Transverse colon (tissue), 4 donors: Measurements from ENCODE around the gene PTBP3. TPM values are rescaled to one million over a fixed set of nuclear protein-coding genes. Genes with fewer than 3 reads are reported as not detected.

Experiments used
- DNase-seq: peaks from one replicate; pipeline ENCODE4 v3.0.0-alpha.2; 2019
- H3K27ac ChIP-seq, 4 donors: fragments of 200-600 bp; sonication (generic); 2 replicates each; pipeline ENCODE4 v1.5.1; 2016 to 2018; ENCODE audit warnings: inconsistent platforms in 4 of 4
- H3K27me3 ChIP-seq: fragments of 200-600 bp; sonication (generic); 2 replicates; pipeline ENCODE4 v1.5.1; 2017; ENCODE audit warnings: inconsistent platforms
- H3K36me3 ChIP-seq, 4 donors: fragments of 200-600 bp; sonication (generic); 2 replicates each; pipeline ENCODE4 v1.5.1; 2017 to 2019; ENCODE audit warnings: inconsistent platforms in 4 of 4
- H3K4me1 ChIP-seq, 4 donors: fragments of 200-600 bp; sonication (generic); 2 replicates each; pipeline ENCODE4 v1.5.1; 2017 to 2020; ENCODE audit warnings: inconsistent platforms in 4 of 4
- H3K4me3 ChIP-seq, 4 donors: fragments of 200-600 bp; sonication (generic); 1 replicate in 1 of 4; 2 replicates in 3 of 4; pipeline versions ENCODE4 v1.5.1 to v1.6.1; 2017 to 2019; ENCODE audit warnings: inconsistent platforms in 4 of 4
- H3K9me3 ChIP-seq, 2 donors: fragments of 200-600 bp; sonication (generic); 2 replicates each; pipeline ENCODE4 v1.5.1; 2017 to 2019; ENCODE audit warnings: inconsistent platforms in 2 of 2
- EP300 ChIP-seq: sonication (generic); formaldehyde crosslinking; IDR thresholded peaks from one replicate; pipeline ENCODE4 v1.6.1; 2017; ENCODE audit warnings: antibody characterized with exemption, low read depth
- POLR2A ChIP-seq: fragments of 450-650 bp; IDR thresholded peaks from one replicate; pipeline ENCODE4 v1.6.1; 2016; ENCODE audit warnings: antibody characterized with exemption, mild to moderate bottlenecking, moderate library complexity
- POLR2AphosphoS5 ChIP-seq, 3 donors: sonication (generic); formaldehyde crosslinking; IDR thresholded peaks; one replicate each; pipeline ENCODE4 v1.6.1; 2016; ENCODE audit warnings: antibody characterized with exemption in 3 of 3
- WGBS, 2 donors: methylation state at CpG; one replicate each; pipeline ENCODE4 v1.1.5; 2018; ENCODE audit warnings: low coverage in 1 of 2; 5-methylcytosine and 5-hydroxymethylcytosine counted together
- in situ Hi-C, 4 donors: fragments of 200-750 bp; cut with MboI; loops; one replicate each; pipeline versions ENCODE4 v1.15.0 to v1.15.1; 2017; ENCODE audit warnings: low sequenced_read_pairs in 3 of 4, low pct_ligation_motif_present in 1 of 4, low pct_unique_long_range_greater_than_20kb in 1 of 4
- intact Hi-C: fragments of 100-400 bp; cut with DNase I; formaldehyde crosslinking; loops from one replicate; pipeline ENCODE4 v1.15.1; 2023; ENCODE audit warnings: low total_unique reads
- total RNA-seq, 4 donors: library from RNA; depleted of rRNA; stranded (reverse); fragments of >200 nt; gene quantifications; one replicate each; pipeline ENCODE4 v1.1.0, GENCODE V29; 2016
- TF ChIP-seq, protein P1 (sequence below), 5 experiments: fragments of 200-600 bp in 3 of 5; fragments of 450-650 bp in 2 of 5; sonication (generic) in 3 of 5; IDR thresholded peaks; 1 replicate in 2 of 5; 2 replicates in 3 of 5; pipeline ENCODE4 v1.5.1; 2016 to 2017; ENCODE audit warnings: antibody characterized with exemption in 5 of 5, inconsistent platforms in 3 of 5, mild to moderate bottlenecking in 2 of 5, moderate library complexity in 1 of 5

Gene PTBP3, protein sequence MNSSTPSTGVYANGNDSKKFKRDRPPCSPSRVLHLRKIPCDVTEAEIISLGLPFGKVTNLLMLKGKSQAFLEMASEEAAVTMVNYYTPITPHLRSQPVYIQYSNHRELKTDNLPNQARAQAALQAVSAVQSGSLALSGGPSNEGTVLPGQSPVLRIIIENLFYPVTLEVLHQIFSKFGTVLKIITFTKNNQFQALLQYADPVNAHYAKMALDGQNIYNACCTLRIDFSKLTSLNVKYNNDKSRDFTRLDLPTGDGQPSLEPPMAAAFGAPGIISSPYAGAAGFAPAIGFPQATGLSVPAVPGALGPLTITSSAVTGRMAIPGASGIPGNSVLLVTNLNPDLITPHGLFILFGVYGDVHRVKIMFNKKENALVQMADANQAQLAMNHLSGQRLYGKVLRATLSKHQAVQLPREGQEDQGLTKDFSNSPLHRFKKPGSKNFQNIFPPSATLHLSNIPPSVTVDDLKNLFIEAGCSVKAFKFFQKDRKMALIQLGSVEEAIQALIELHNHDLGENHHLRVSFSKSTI
- 10 to 100 TPM; 25.3 to 96.9 (median 54.7) TPM for total RNA-seq

DNA sequence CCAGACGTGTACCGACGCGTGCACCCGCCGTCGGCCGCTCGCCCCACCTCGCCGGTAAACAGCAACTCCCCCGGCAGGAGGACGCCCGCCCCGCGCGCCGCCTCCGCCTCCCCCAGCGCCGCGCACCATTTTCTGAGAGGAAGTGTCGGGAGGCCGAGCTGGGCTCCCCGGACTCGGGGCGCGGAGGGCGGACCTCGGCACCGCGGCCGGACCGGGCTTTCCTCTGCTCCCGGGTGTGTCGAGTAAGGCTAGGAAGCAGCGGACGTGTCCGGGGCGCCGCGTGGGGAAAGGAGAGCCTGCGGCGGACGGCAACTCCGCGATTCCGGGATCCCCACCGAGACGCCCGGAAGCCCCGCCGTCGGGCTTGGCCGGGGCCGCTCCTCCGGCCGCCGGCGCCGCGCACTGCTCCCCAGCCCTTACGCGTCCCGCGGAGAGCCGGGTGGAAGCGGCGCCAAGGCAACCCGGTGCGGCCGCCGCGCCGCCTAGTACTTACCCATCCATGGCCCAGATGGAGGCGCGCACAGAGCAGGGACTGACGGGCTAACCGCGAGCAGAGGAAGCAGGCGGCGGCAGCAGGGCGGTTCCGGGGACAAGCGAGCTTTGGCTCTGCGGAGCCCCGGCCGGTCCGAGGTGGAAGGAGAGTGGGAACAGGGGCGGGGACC is at the start of gene PTBP3:
Gene PTBP3, minus strand, starts transcription at position 643 of the 662 bp plus-strand sequence. CDS start 35,754 bp downstream, outside the sequence.
- intact Hi-C loops: no loop called here
- Histone ChIP-seq H3K27me3 (no peaks in the 10 kb centered on the region), H3K9me3 (no peaks in the 10 kb centered on the region), H3K4me3 (peak within 1 kb of the TSS; percentile 70 to 98 (median 88)), H3K4me1 (peaks cover 0 to 63% (median 32%) of the 10 kb centered on the region in 4 donors), H3K27ac (peak within 1 kb of the TSS; percentile 94 to 100 (median 99)), H3K36me3 (no peaks in the 10 kb centered on the region)
- 1% methylated on average over 36 of the region's 90 CpGs; no CpG with 5 or more reads in 1 of the 2 donors for WGBS, 2 donors
- in situ Hi-C loops: no loop called here
- TF ChIP-seq EP300 (no peak), POLR2A (peak; percentile 92), POLR2AphosphoS5 (IDR thresholded peaks at IDR 0.05) (peak; percentile 90 to 97 (median 92))
- TF ChIP-seq, protein P1, sequence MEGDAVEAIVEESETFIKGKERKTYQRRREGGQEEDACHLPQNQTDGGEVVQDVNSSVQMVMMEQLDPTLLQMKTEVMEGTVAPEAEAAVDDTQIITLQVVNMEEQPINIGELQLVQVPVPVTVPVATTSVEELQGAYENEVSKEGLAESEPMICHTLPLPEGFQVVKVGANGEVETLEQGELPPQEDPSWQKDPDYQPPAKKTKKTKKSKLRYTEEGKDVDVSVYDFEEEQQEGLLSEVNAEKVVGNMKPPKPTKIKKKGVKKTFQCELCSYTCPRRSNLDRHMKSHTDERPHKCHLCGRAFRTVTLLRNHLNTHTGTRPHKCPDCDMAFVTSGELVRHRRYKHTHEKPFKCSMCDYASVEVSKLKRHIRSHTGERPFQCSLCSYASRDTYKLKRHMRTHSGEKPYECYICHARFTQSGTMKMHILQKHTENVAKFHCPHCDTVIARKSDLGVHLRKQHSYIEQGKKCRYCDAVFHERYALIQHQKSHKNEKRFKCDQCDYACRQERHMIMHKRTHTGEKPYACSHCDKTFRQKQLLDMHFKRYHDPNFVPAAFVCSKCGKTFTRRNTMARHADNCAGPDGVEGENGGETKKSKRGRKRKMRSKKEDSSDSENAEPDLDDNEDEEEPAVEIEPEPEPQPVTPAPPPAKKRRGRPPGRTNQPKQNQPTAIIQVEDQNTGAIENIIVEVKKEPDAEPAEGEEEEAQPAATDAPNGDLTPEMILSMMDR (IDR thresholded peaks at IDR 0.05): peak in 1 of 5 experiments; percentile 18
- DNase-seq: peak; percentile 88

DNA sequence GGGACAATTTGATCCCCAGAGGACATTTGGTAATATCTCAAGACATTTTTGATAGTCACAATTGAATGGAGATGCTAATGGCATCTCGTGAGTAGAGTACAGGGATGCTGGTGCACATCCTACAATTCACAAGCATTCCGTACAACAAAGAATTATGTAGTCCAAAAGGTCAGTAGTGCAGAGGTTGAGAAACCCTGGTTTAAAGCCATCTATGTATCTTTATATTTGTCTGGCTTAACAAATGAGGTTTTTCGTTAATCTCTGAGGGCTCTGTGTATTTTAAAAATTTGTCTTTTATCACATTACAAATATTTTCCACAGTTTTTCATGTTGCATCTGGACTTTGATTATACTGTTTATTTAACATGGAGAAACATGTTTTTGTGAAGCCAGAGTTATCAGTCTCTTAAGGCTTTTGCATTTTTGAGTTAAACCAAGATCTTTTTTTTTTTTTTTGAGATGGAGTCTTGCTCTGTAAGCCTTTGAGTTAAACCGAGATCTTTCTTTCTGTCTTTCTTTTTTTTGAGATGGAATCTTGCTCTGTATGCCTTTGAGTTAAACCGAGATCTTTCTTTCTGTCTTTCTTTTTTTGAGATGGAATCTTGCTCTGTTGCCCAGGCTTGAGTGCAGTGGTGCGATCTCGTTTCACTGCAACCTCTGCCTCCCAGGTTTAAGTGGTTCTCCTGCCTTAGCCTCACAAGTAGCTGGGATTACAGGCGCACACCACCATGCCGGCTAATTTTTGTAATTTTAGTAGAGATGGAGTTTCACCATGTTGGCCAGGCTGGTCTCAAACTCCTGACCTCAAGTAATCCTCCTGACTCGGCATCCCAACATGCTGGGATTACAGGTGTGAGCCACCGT is 49.3 kb upstream of the PTBP3 start:
- H3K27ac ChIP-seq: no peak overlapping the region
- no peaks in the 10 kb centered on the region for H3K36me3 ChIP-seq
- no peaks in the 10 kb centered on the region for H3K9me3 ChIP-seq
- TF ChIP-seq EP300: no peak
- TF ChIP-seq, protein P1 (IDR thresholded peaks at IDR 0.05): no peak
- no peak for TF ChIP-seq POLR2AphosphoS5 (IDR thresholded peaks at IDR 0.05)
- TF ChIP-seq POLR2A: no peak
- H3K27me3 ChIP-seq: no peaks in the 10 kb centered on the region
- H3K4me3 ChIP-seq: no peak overlapping the region
- intact Hi-C loops: no loop called here
- H3K4me1 ChIP-seq: peaks cover 4 to 57% (median 29%) of the 10 kb centered on the region in 4 donors
- 80% methylated on average over 7 to 11 of the region's 11 CpGs for WGBS, 2 donors
- in situ Hi-C loops: loop anchor here in 1 of 4 donors (25.0 kb wide), 1 partner anchor 330 kb away; the partner anchor contains the start of gene INIP
- DNase-seq: no peak

DNA sequence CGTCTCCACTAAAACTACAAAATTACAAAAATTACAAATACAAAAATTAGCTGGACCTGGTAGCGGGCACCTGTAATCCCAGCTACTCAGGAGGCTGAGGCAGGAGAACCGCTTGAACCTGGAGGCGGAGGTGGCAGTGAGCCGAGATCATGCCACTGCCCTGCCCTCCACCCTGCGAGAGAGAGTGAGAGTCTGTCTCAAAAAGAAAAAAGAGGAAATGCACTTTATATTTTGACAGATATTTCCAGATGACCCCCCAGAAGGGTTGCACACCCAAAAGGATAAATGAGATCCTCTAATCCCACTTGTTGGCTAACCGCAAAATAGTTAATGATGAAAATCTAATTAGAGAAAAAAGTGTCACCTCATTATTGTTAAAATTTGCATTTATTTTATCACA is 48.6 kb upstream of the PTBP3 start:
- in situ Hi-C loops: loop anchor here in 1 of 4 donors (25.0 kb wide), 1 partner anchor 330 kb away; the partner anchor contains the start of gene INIP
- intact Hi-C loops: no loop called here
- Histone ChIP-seq H3K4me1 (peaks cover 4 to 58% (median 35%) of the 10 kb centered on the region in 4 donors), H3K4me3 (no peak overlapping the region), H3K27me3 (no peaks in the 10 kb centered on the region), H3K9me3 (no peaks in the 10 kb centered on the region), H3K27ac (no peak overlapping the region), H3K36me3 (no peaks in the 10 kb centered on the region)
- TF ChIP-seq POLR2A (no peak), POLR2AphosphoS5 (IDR thresholded peaks at IDR 0.05) (no peak), EP300 (no peak)
- TF ChIP-seq, protein P1 (IDR thresholded peaks at IDR 0.05): no peak
- WGBS, 2 donors: 96 to 100% methylated on average over 1 to 7 of the region's 7 CpGs
- DNase-seq: no peak
